Thyroid gland (tissue), 4 donors: Measurements from ENCODE around the gene BBS7. TPM values are rescaled to one million over a fixed set of nuclear protein-coding genes. Genes with fewer than 3 reads are reported as not detected.

Source experiments
- DNase-seq, 2 donors: peaks; one replicate each; pipeline ENCODE4 v3.0.0-alpha.2; 2019
- H3K27ac ChIP-seq, 3 donors: fragments of 200-600 bp; sonication (generic); 1 replicate in 2 of 3; 2 replicates in 1 of 3; pipeline ENCODE4 v1.5.1; 2016 to 2019; ENCODE audit warnings: mild to moderate bottlenecking in 1 of 3, moderate library complexity in 1 of 3
- H3K27me3 ChIP-seq: fragments of 200-600 bp; sonication (generic); one replicate; pipeline ENCODE4 v1.5.1; 2019
- H3K36me3 ChIP-seq, 2 donors: fragments of 200-600 bp; sonication (generic); one replicate each; pipeline ENCODE4 v1.5.1; 2016 to 2019
- H3K4me1 ChIP-seq, 2 donors: fragments of 200-600 bp; sonication (generic); one replicate each; pipeline ENCODE4 v1.5.1; 2017 to 2019
- H3K4me3 ChIP-seq, 3 donors: fragments of 200-600 bp; sonication (generic); replicated peaks in 1 of 3; 1 replicate in 2 of 3; 2 replicates in 1 of 3; pipeline ENCODE4 v1.5.1; 2016; ENCODE audit warnings: mild to moderate bottlenecking in 1 of 3
- H3K9me3 ChIP-seq: fragments of 200-600 bp; sonication (generic); one replicate; pipeline ENCODE4 v1.5.1; 2017
- POLR2A ChIP-seq, 2 donors: fragments of 450-650 bp; IDR thresholded peaks; one replicate each; pipeline ENCODE4 v1.6.1; 2017; ENCODE audit warnings: antibody characterized with exemption in 2 of 2, mild to moderate bottlenecking in 2 of 2, moderate library complexity in 1 of 2
- WGBS, 2 donors: methylation state at CpG; one replicate each; pipeline ENCODE4 v1.1.5; 2017; 5-methylcytosine and 5-hydroxymethylcytosine counted together
- intact Hi-C: fragments of 100-400 bp; cut with DNase I; formaldehyde crosslinking; loops from one replicate; pipeline ENCODE4 v1.15.1; 2023
- total RNA-seq, 4 donors: library from RNA; depleted of rRNA; stranded (reverse); fragments of >200 nt; gene quantifications; one replicate each; pipeline ENCODE4 v1.2.3, GENCODE V29; 2016
- TF ChIP-seq, protein P1 (sequence below), 6 experiments: fragments of 200-600 bp in 3 of 6; fragments of 450-650 bp in 3 of 6; sonication (generic) in 3 of 6; IDR thresholded peaks; one replicate each; pipeline ENCODE4 v1.5.1; 2016 to 2019; ENCODE audit warnings: antibody characterized with exemption in 6 of 6, mild to moderate bottlenecking in 2 of 6, inconsistent platforms in 1 of 6, moderate library complexity in 1 of 6

The BBS7 gene
- total RNA-seq, 4 donors from 2014 or later, result 15.0 to 34.1 (median 24.5) TPM

DNA sequence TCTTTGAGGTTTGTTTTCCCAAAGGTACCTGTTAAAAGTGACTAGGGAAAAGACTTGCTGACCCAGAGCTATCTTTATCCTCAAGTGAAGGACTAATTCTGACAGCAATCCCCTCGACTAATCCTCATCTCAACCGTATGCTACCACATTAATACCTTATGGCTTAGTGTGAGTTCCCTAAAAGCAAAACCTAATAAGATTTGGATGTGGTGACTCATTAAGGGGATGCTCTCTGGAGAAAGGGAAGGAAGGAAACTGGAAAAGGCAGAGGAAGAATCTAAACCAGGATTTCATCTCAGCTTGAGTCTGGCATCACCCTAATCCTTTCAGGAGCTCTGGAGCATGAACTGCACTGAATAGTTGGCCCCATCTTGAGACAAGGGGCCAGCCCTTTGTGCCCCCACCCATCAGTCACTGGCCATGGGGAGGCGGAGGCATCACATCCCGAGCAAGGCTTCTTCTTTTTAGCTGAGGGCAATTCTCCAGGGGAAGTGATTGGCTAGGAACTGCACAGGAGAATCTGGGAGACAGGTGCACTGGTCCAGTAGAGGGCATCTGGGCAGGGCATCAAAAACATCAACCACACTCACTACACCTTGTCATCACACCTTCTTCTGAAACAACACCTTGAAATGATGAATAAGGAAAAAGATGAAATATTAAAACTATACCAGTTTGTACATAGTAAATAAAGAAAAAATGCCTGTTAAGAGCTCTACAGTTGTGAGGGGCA, 6.9 kb upstream of the BBS7 start:
- TF ChIP-seq POLR2A (IDR thresholded peaks at IDR 0.05), result no peak
- TF ChIP-seq, protein P1, sequence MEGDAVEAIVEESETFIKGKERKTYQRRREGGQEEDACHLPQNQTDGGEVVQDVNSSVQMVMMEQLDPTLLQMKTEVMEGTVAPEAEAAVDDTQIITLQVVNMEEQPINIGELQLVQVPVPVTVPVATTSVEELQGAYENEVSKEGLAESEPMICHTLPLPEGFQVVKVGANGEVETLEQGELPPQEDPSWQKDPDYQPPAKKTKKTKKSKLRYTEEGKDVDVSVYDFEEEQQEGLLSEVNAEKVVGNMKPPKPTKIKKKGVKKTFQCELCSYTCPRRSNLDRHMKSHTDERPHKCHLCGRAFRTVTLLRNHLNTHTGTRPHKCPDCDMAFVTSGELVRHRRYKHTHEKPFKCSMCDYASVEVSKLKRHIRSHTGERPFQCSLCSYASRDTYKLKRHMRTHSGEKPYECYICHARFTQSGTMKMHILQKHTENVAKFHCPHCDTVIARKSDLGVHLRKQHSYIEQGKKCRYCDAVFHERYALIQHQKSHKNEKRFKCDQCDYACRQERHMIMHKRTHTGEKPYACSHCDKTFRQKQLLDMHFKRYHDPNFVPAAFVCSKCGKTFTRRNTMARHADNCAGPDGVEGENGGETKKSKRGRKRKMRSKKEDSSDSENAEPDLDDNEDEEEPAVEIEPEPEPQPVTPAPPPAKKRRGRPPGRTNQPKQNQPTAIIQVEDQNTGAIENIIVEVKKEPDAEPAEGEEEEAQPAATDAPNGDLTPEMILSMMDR (IDR thresholded peaks at IDR 0.05), result no peak
- 42 to 44% methylated on average over 4 of the region's 4 CpGs for WGBS, 2 donors
- Histone ChIP-seq H3K36me3 (no peaks in the 10 kb centered on the region), H3K4me1 (no peaks in the 10 kb centered on the region), H3K27ac (no peak overlapping the region), H3K4me3 (no peak overlapping the region), H3K27me3 (no peaks in the 10 kb centered on the region), H3K9me3 (no peaks in the 10 kb centered on the region)
- intact Hi-C loops, result no loop called here
- DNase-seq, result no peak

DNA sequence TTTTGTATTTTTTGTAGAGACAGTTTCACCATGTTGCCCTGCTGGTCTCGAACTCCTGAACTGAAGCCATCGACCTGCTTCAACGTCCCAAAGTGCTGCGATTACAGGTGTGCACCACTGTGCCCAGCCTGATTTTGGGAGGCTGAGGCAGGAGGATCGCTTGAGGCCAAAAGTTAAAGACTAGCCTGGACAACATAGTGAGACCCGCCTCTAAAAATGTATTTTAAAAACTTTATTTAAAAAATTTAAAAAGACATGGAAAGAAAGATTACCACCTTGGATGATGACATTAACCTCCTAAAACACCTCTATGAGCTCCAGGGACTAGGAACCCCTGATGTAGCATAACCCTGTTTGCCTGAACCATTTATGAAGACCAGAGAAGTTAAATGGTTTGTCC, 5.8 kb upstream of the BBS7 start:
- Histone ChIP-seq H3K4me1 (no peaks in the 10 kb centered on the region), H3K27me3 (no peaks in the 10 kb centered on the region), H3K36me3 (no peaks in the 10 kb centered on the region), H3K9me3 (no peaks in the 10 kb centered on the region), H3K27ac (no peak overlapping the region), H3K4me3 (no peak overlapping the region)
- intact Hi-C loops, result no loop called here
- DNase-seq, result no peak
- 94 to 99% methylated on average over 6 of the region's 6 CpGs for WGBS, 2 donors
- TF ChIP-seq, protein P1 (IDR thresholded peaks at IDR 0.05), result no peak
- TF ChIP-seq POLR2A (IDR thresholded peaks at IDR 0.05), result no peak

DNA sequence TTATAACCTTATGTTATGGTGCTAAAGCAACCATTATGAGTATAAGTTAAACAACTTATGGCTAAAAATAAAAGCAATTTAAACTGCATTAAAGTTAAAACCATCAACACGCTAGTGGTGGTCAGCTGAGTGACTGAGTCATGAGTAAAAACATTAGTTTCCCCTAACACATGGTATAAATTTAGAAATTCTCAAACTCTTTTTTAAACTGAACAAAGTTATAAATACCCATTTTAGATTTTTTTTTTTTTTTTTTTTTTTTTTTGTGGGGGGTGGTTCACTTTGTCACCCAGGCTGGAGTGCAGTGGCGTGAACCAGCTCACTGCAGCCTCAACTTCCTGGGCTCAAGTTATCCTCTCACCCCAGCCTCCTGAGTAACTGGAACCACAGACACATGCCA, 5.4 kb upstream of the BBS7 start:
- TF ChIP-seq POLR2A (IDR thresholded peaks at IDR 0.05), result no peak
- TF ChIP-seq, protein P1 (IDR thresholded peaks at IDR 0.05), result no peak
- no peaks in the 10 kb centered on the region for H3K27me3 ChIP-seq
- intact Hi-C loops, result no loop called here
- H3K36me3 ChIP-seq, result no peaks in the 10 kb centered on the region
- no peaks in the 10 kb centered on the region for H3K4me1 ChIP-seq
- DNase-seq, result no peak
- no peaks in the 10 kb centered on the region for H3K9me3 ChIP-seq
- no peak overlapping the region for H3K4me3 ChIP-seq
- WGBS, 2 donors, result 71 to 92% methylated on average over 2 of the region's 2 CpGs
- no peak overlapping the region for H3K27ac ChIP-seq

DNA sequence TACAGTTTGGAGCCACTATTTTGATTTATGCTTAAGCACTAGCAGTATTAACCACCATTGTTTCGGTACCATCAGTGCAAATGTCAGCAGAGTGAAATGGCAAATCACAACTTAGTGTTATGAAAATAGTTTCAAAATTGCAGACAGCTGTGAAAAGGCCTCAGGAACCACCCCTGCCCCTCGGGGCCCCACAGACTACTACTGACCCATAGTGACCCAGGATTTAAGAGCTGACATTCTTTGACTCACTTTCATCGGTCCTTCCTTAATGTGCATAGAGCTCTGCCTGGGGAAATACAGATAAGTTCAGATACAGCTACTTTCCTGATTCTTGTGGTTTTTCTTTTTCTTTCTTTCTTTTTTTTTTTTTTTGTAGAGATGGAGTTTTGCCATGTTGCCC, 3.3 kb upstream of the BBS7 start:
- H3K9me3 ChIP-seq, result no peaks in the 10 kb centered on the region
- H3K27ac ChIP-seq, result no peak overlapping the region
- TF ChIP-seq POLR2A (IDR thresholded peaks at IDR 0.05), result no peak
- TF ChIP-seq, protein P1 (IDR thresholded peaks at IDR 0.05), result no peak
- H3K4me3 ChIP-seq, result no peak overlapping the region
- WGBS, 2 donors, result 58 to 60% methylated on average over 3 of the region's 3 CpGs
- intact Hi-C loops, result no loop called here
- peaks cover 0 to 9% of the 10 kb centered on the region in 2 donors for H3K4me1 ChIP-seq
- H3K36me3 ChIP-seq, result no peaks in the 10 kb centered on the region
- DNase-seq, result no peak
- no peaks in the 10 kb centered on the region for H3K27me3 ChIP-seq

DNA sequence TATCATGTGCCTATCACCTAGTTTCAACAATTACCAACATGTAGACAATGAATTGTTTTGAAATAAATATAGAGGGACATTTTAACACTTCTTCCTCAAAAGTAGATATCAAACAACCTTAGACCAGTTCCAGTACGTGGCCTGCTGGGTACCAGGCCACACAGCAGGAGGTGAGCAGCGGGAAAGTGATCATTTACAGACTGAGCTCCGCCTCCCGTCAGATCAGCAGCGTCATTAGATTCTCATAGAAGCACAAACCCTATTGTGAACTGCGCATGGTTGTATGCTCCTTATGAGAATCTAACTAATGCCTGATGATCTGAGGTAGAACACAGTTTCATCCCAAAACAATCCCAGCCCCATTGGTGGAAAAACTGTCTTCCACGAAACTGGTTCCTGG, 6.5 kb downstream of the BBS7 start:
- peaks cover 5 to 7% of the 10 kb centered on the region in 2 donors for H3K36me3 ChIP-seq
- intact Hi-C loops, result no loop called here
- H3K4me3 ChIP-seq, result no peak overlapping the region
- no peaks in the 10 kb centered on the region for H3K9me3 ChIP-seq
- no peak for DNase-seq
- H3K4me1 ChIP-seq, result peaks cover 0 to under 1% of the 10 kb centered on the region in 2 donors
- no peak overlapping the region for H3K27ac ChIP-seq
- no peaks in the 10 kb centered on the region for H3K27me3 ChIP-seq
- TF ChIP-seq, protein P1 (IDR thresholded peaks at IDR 0.05), result no peak
- TF ChIP-seq POLR2A (IDR thresholded peaks at IDR 0.05), result no peak
- 88 to 89% methylated on average over 7 of the region's 7 CpGs for WGBS, 2 donors
